Fibroblast of skin of abdomen (primary cell): ENCODE data around the gene POLR1C. TPM values are rescaled to one million over a fixed set of nuclear protein-coding genes. Genes with fewer than 3 reads are reported as not detected.
A peak's percentile ranks its signal among the peaks of the same experiment; 100 is the strongest.
"Not testable (repeated sequence)": the region's sequence is repeated elsewhere in the genome, so short reads cannot be mapped to it uniquely, and the experiment has no call there.

Source experiments
- DNase-seq: peaks from one replicate; pipeline ENCODE4 v3.0.0-alpha.2; 2013
- polyA plus RNA-seq, 2 experiments: library from polyadenylated mRNA; unstranded; fragments of 120-200 nt; gene quantifications; one replicate each; pipeline ENCODE4 v1.2.1, GENCODE V29; 2013; ENCODE audit not compliant: insufficient read length in 2 of 2

POLR1C gene
- polyA plus RNA-seq (2013, experiment 1 of 2; ENCODE audit: insufficient read length) = 21.7 TPM
- 21.4 TPM for polyA plus RNA-seq (2013, experiment 2 of 2; ENCODE audit: insufficient read length)

- DNase-seq = peak; percentile 98
Measured at GRCh38 chr6:43516697-43517504, at the start of gene POLR1C, which contains the start of gene YIPF3. POLR1C (plus strand) TSS chr6:43517089; CDS start chr6:43517110, 21 bp downstream. YIPF3 (minus strand) TSS chr6:43516926; CDS start chr6:43516807, 119 bp downstream.

- DNase-seq = not testable (repeated sequence)
Measured at GRCh38 chr6:43467265-43467664, 49.6 kb upstream of the POLR1C start.

- no peak for DNase-seq
Measured at GRCh38 chr6:43467752-43468151, 49.1 kb upstream of the POLR1C start.

- DNase-seq = no peak
Measured at GRCh38 chr6:43468240-43468639, 48.6 kb upstream of the POLR1C start.

- DNase-seq = no peak
Measured at GRCh38 chr6:43468748-43469681, 47.9 kb upstream of the POLR1C start.

GRCh38 chr6:43469947-43470346, 46.9 kb upstream of the POLR1C start:
- DNase-seq = no peak

- no peak for DNase-seq
Measured at GRCh38 chr6:43471399-43471798, 45.5 kb upstream of the POLR1C start.

- DNase-seq = no peak
Measured at GRCh38 chr6:43472515-43472914, 44.4 kb upstream of the POLR1C start.

GRCh38 chr6:43475516-43475915, 41.4 kb upstream of the POLR1C start:
- DNase-seq = no peak

- DNase-seq = no peak
Measured at GRCh38 chr6:43476746-43477145, 40.1 kb upstream of the POLR1C start.

GRCh38 chr6:43477235-43478007, 39.5 kb upstream of the POLR1C start, which contains the start of gene TJAP1:
TJAP1 (plus strand) TSS chr6:43477570; CDS start chr6:43499002, 21,432 bp downstream.
- DNase-seq = peak; percentile 86

- DNase-seq = no peak
Measured at GRCh38 chr6:43478008-43478372, 38.9 kb upstream of the POLR1C start.

- DNase-seq = no peak
Measured at GRCh38 chr6:43481075-43481474, 35.8 kb upstream of the POLR1C start.

GRCh38 chr6:43481591-43482236, 35.2 kb upstream of the POLR1C start:
- no peak for DNase-seq

- peak; percentile 28 for DNase-seq
Measured at GRCh38 chr6:43488667-43489276, 28.1 kb upstream of the POLR1C start.

- DNase-seq = no peak
Measured at GRCh38 chr6:43489277-43490072, 27.4 kb upstream of the POLR1C start.

- no peak for DNase-seq
Measured at GRCh38 chr6:43490523-43490939, 26.4 kb upstream of the POLR1C start.

GRCh38 chr6:43491750-43492661, 24.9 kb upstream of the POLR1C start:
- peak; percentile 74 for DNase-seq

GRCh38 chr6:43492673-43493072, 24.2 kb upstream of the POLR1C start:
- DNase-seq = peak; percentile 12
